Activated T-cell treated with anti-CD3 and anti-CD28 coated beads for 1 hour (primary cell): ENCODE results near the gene IL20RA.
"Not testable (repeated sequence)": the region's sequence is repeated elsewhere in the genome, so short reads cannot be mapped to it uniquely, and the experiment has no call there.

Experiments used
- DNase-seq: peaks from one replicate; pipeline ENCODE4 v3.0.0-alpha.2; 2020; ENCODE audit warnings: low read depth

Gene IL20RA

GRCh38 chr6:136971609-136972008 is 73.2 kb downstream of the IL20RA start:
- no peak for DNase-seq

GRCh38 chr6:136969930-136970329 is 74.8 kb downstream of the IL20RA start:
- DNase-seq: no peak

GRCh38 chr6:136969433-136969832 is 75.3 kb downstream of the IL20RA start:
- no peak for DNase-seq

- DNase-seq: no peak
These were observed 75.9 kb downstream of the IL20RA start for GRCh38 chr6:136968837-136969236.

- DNase-seq: peak; percentile 33
These were observed 76.7 kb downstream of the IL20RA start for GRCh38 chr6:136967876-136968752.

- DNase-seq: no peak
These were observed 80.4 kb downstream of the IL20RA start for GRCh38 chr6:136964398-136964797.

- no peak for DNase-seq
These were observed 81.5 kb downstream of the IL20RA start for GRCh38 chr6:136963259-136963658.

GRCh38 chr6:136962661-136963060 is 82.1 kb downstream of the IL20RA start:
- no peak for DNase-seq

- no peak for DNase-seq
These were observed 82.9 kb downstream of the IL20RA start for GRCh38 chr6:136961848-136962247.

- no peak for DNase-seq
These were observed 84.0 kb downstream of the IL20RA start for GRCh38 chr6:136960781-136961180.

- DNase-seq: not testable (repeated sequence)
These were observed 84.8 kb downstream of the IL20RA start for GRCh38 chr6:136959935-136960334.

GRCh38 chr6:136959471-136959891 is 85.3 kb downstream of the IL20RA start:
- DNase-seq: no peak

- no peak for DNase-seq
These were observed 86.6 kb downstream of the IL20RA start for GRCh38 chr6:136958168-136958567.

GRCh38 chr6:136956590-136957544 is 87.9 kb downstream of the IL20RA start:
- no peak for DNase-seq

GRCh38 chr6:136955123-136955522 is 89.6 kb downstream of the IL20RA start:
- no peak for DNase-seq

- no peak for DNase-seq
These were observed 92.0 kb downstream of the IL20RA start for GRCh38 chr6:136952714-136953260.

- no peak for DNase-seq
These were observed 94.2 kb downstream of the IL20RA start for GRCh38 chr6:136950436-136951126.
